ENCODE results near the gene HMGCS1.
"Not testable (repeated sequence)": the region's sequence is repeated elsewhere in the genome, so short reads cannot be mapped to it uniquely, and the experiment has no call there.

HMGCS1 gene

GRCh38 chr5:43313035-43313853 is at the start of gene HMGCS1:
TSS of gene HMGCS1 (minus strand) at chr5:43313412. CDS start at chr5:43298965, 14,447 bp downstream.
- DNase-seq (ENCODE audit: low spot score), result peak; percentile 99

GRCh38 chr5:43358726-43359125 is 45.5 kb upstream of the HMGCS1 start:
- no peak for DNase-seq (ENCODE audit: low spot score)

DNA sequence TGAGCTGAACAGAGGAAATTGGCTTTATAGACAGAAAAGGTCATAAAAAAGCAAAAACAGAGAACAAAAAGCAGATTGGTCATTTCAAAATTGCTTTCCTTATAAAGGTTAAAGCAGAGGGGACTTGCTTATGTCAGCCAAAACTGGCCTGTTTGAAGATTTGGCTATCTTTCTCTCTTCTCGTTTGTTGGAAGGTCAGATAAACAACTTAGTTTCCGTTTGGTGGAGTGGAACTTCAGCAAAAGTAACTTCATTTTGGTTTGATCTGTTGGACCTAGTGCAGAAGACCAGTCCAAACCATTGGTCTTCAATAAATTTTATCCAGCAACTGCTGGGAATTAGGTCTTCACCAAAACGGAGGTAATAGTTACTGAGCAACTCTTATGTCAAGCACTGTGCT is 45.1 kb upstream of the HMGCS1 start:
- DNase-seq (ENCODE audit: low spot score), result no peak

- DNase-seq (ENCODE audit: low spot score), result no peak
Observed at GRCh38 chr5:43357878-43358281, 44.7 kb upstream of the HMGCS1 start.

- no peak for DNase-seq (ENCODE audit: low spot score)
Observed at GRCh38 chr5:43357067-43357466, 43.9 kb upstream of the HMGCS1 start.

GRCh38 chr5:43354774-43355173 is 41.6 kb upstream of the HMGCS1 start:
- no peak for DNase-seq (ENCODE audit: low spot score)

DNA sequence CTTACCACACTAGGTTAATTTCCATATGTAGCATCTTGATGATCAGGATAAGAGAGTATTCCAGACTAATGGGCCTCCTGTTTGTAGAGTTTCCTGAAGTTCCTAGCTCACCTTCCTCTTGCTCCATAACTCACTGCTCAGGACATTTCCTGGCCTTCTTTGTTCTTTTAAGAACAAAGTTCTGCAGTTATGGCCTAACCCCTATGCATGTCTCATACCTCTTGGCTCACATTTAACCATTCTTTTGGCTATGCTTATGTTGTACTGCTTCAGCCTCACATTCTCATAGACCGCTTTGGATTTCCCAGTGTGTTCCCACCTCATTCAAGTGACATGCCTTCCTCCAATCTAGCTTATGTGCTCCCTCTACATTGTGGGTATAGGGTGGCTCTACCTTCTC is 40.5 kb upstream of the HMGCS1 start:
- no peak for DNase-seq (ENCODE audit: low spot score)

- no peak for DNase-seq (ENCODE audit: low spot score)
Observed at GRCh38 chr5:43352915-43353314, 39.7 kb upstream of the HMGCS1 start.

DNA sequence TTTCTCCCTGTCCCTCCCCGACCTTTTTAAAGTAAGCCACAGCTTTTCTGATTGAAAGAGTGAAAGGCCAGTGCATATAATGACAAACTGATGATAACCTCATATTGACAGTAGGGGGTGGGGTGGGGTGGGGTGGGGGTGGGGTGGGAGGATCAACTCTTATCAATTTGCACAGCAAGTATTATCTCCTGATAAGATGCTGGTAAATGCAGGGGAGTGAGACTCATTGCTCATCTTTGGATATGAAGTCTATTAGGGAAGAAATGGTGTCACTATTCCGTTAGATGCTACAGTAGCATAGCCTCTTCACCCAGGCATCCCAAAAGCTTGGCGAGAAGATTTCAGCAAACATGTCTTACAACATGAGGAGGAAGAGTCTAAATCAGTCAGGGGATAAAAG is 38.9 kb upstream of the HMGCS1 start:
- no peak for DNase-seq (ENCODE audit: low spot score)

DNA sequence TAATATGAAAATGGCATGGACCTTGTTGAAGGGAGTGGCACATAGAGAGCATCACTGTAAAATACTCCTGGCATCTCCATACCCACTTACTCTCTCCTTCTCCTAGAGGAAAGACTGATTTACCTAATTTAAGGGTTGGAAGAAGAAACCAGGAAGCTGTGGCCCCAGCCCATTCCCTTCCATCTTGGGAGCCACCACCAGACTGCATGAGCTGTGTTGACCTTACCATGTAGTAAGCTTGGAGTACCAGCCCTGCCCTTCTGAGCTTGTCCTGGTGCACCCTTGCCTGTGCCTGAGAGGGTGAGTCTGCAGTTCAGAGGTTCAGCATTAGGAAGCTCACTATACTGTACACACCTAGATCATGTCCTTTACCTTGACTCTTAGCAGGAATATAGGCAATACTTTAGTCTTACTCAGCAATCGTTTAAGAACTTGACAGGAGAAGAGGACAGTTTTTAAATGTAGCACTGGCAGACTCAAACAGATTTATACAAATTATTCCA is 35.7 kb upstream of the HMGCS1 start:
- DNase-seq (ENCODE audit: low spot score), result no peak

DNA sequence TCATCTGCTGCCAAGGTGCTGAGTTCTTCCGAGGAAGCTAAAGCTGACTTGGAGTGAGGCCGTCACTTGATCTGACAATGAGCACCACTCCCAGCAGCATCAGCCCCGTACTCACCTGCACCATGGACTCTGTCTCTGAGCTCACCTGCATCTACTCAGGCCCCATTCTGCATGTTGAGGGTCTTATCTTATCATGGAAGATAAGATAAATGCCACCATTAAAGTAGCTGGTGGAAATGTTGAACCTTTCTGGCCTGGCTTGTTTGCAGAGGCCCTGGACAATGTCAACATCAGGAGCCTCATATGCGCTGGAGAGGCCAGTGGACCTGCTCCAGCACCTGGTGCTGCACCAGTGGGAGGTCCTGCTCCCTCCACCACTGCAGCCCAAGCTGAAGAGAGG is 35.0 kb upstream of the HMGCS1 start:
- no peak for DNase-seq (ENCODE audit: low spot score)

DNA sequence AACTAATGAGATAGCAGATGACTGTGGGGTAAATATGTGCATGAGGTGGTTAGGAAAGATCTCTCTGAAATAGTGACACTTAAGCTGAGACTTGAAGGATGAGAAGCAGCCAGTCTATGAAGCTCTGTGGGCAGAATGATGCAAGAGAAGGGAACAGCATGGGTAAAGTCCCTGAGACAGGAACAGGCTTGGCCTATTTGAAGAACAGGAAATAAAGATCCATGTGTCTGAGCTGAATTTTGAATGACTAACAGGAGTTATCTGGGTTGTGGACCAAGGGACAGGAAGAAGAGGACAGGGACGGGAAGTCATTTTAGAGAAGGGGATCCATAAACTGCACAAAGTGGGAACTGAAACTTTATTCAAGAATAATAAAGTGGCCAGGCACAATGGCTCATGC is 25.6 kb upstream of the HMGCS1 start:
- no peak for DNase-seq (ENCODE audit: low spot score)

DNA sequence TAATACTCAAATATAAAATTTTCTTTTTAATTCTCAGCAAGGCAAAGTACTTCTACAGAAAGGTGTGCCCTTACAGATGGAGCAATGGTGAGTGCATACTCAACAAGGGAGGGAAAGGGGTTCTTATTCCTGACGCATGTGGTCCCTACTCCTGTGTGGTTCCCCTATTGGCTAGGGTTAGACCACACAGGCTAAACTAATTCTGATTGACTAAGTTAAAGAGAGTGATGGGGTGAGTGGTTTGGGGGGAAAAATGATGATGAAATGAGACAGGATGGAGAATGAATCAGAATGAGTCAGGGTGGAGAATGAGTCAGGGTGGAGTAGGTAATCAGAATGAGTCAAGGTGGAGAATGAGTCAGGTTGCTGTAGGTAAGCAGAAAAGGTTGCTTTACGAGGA is 22.9 kb upstream of the HMGCS1 start:
- no peak for DNase-seq (ENCODE audit: low spot score)

GRCh38 chr5:43335681-43336080 is 22.5 kb upstream of the HMGCS1 start:
- no peak for DNase-seq (ENCODE audit: low spot score)

DNA sequence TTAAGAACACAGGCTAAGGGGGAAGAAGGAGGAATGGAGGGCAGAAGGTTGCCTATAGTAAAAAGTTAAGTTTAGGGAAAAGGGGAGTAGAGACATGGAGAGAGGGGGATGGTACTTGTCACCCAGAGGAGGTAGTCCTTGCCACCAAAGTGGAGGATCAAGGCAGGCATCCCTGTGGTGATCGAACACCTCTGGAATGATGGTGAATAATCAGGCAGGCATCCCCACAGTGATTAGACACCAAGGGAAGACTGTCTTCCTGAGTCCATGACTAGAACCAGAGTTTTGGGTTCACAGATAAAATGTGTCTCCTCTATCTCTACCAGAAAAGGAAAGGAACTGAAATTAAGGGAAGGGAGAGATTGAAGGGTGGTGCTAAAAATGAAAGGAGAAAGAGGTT is 19.2 kb upstream of the HMGCS1 start:
- DNase-seq (ENCODE audit: low spot score), result no peak

GRCh38 chr5:43325624-43326023 is 12.4 kb upstream of the HMGCS1 start:
- not testable (repeated sequence) for DNase-seq (ENCODE audit: low spot score)

GRCh38 chr5:43323488-43323887 is 10.3 kb upstream of the HMGCS1 start:
- not testable (repeated sequence) for DNase-seq (ENCODE audit: low spot score)

DNA sequence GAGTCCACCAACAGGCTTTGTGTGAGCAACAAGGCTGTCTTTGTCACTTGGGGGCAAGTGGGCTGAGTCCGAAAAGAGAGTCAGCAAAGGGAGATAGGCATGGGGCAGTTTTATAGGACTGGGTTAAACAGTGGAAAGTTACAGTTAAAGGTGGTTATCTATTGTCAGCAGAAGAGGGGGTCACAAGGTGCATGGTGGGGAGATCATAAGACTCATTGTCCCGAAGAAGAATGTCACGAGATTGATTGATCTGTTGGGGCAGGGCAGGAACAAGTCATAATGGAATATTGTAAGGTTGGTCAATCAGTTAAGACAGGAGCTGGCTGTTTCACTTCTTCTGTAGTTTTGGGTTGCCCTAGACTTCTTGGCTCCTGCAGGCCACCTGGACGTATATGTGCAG is 7.6 kb upstream of the HMGCS1 start:
- no peak for DNase-seq (ENCODE audit: low spot score)

DNA sequence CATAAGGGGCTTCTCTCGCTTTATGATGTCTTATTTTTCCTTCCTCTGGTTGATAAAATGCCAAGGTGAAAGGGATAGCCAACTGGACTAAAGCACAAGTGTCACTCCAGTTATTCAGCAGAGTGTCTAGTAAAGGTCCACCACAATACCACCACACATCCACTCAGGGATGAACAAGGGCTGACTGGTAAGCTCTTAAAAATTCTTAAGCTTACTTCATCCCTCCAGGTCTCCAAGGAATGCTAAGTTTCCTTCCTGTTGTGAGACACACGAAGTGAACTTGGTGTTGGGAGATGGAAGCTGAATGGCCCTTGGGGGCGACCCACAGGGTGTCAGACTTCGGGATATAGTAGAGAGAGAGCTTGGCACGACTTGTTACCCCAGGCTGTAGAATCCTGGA is 3.2 kb upstream of the HMGCS1 start:
- no peak for DNase-seq (ENCODE audit: low spot score)

- DNase-seq (ENCODE audit: low spot score), result no peak
Observed at GRCh38 chr5:43315682-43316081, 2.5 kb upstream of the HMGCS1 start.

GRCh38 chr5:43315263-43315662 is 2.1 kb upstream of the HMGCS1 start:
- no peak for DNase-seq (ENCODE audit: low spot score)

DNA sequence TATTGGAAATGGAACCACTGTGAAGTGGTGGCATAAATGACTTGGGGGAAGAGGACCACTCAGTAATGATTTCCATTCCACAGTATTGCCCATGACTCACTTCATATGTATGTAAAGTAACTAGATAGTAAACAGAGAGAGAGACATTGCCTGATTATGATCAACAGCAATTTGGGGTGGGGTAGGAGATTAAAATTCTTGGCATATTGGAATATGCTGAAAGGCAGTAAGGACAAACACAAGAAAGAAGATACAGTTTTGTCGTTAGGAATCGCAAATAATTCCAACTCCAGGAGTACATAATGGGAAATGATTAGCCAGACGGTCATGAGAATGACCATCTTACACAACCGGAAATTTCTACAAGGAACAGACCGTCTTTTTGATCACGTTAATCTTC is 1.5 kb upstream of the HMGCS1 start:
- DNase-seq (ENCODE audit: low spot score), result no peak

- DNase-seq (ENCODE audit: low spot score), result no peak
Observed at GRCh38 chr5:43313854-43314457, 744 bp upstream of the HMGCS1 start.

- DNase-seq (ENCODE audit: low spot score), result no peak
Observed at GRCh38 chr5:43312699-43313034, 545 bp downstream of the HMGCS1 start.
